Activated CD4-positive, alpha-beta memory T cell treated with anti-CD3 and anti-CD28 coated beads, Interleukin-2, amount 10 ng/mL, durations not matched to agents 7 days and 5 days (primary cell): ENCODE results near the gene PIK3R1. TPM values are rescaled to one million over a fixed set of nuclear protein-coding genes. Genes with fewer than 3 reads are reported as not detected.

Source experiments
- CTCF ChIA-PET: fragments of 350-600 bp; sonication (Branson Sonifier 250); formaldehyde crosslinking; loops from one replicate; lab custom pipeline; 2021; ENCODE audit warnings: antibody characterized with exemption, inconsistent platforms; lab: Charles Lee
- POLR2A ChIA-PET: fragments of 350-600 bp; sonication (Branson Sonifier 250); formaldehyde crosslinking; loops from one replicate; lab custom pipeline; 2021; ENCODE audit warnings: antibody characterized with exemption; lab: Charles Lee
- DNase-seq: peaks from one replicate; pipeline ENCODE4 v3.0.0-alpha.2; 2020
- H3K27ac Mint-ChIP-seq: one replicate; pipeline ENCODE4 v1.8.0; 2021; ENCODE audit warnings: mild to moderate bottlenecking, mixed read lengths
- H3K27me3 Mint-ChIP-seq: one replicate; pipeline ENCODE4 v1.8.0; 2021; ENCODE audit warnings: mixed read lengths
- H3K36me3 Mint-ChIP-seq: one replicate; pipeline ENCODE4 v1.8.0; 2021; ENCODE audit warnings: low read depth, mixed read lengths
- H3K4me1 Mint-ChIP-seq: one replicate; pipeline ENCODE4 v1.8.0; 2021; ENCODE audit warnings: mixed read lengths
- H3K4me3 Mint-ChIP-seq: one replicate; pipeline ENCODE4 v1.8.0; 2021; ENCODE audit warnings: mild to moderate bottlenecking, mixed read lengths
- H3K9me3 Mint-ChIP-seq: one replicate; pipeline ENCODE4 v1.8.0; 2021; ENCODE audit warnings: mixed read lengths
- total RNA-seq, 2 experiments: library from RNA; stranded (reverse); gene quantifications; one replicate each; pipeline ENCODE4 v1.2.3, GENCODE V29; 2021

PIK3R1 gene
- total RNA-seq, 2 experiments from 2014 or later = 83.1 to 86.4 TPM

DNA sequence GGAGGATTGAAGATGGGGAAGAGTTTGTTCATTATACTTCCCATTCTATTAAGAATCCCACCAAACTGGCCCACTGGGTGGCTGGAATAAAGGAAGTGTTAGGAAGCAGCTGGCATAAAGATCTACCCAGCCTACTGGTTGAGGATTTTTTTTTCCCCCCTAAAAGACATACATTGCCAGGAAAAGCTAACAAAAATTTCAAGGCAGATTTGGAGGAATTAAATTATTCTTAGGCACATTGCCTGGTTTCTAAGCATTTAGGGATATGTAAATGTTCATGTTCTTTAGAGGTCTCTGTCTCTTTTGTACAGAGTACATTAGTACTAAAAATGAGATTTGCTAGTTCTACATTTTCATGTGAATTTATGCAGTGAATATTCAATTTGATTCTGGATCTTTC, 8.3 kb downstream of the PIK3R1 start:
- Mint-ChIP-seq H3K27me3 (no peaks in the 10 kb centered on the region), H3K4me1 (peaks cover 53% of the 10 kb centered on the region), H3K36me3 (peaks cover 63% of the 10 kb centered on the region), H3K27ac (no peak overlapping the region), H3K4me3 (no peak overlapping the region), H3K9me3 (no peaks in the 10 kb centered on the region)
- ChIA-PET POLR2A (interaction anchor here (0.6 to 1.8 kb wide), 3 partner anchors 9 to 30 kb away, joined by 3 to 6 read pairs (median 4); partner anchors contain the start of gene PIK3R1), CTCF (interaction anchor here (1.0 to 1.6 kb wide), 2 partner anchors 20 to 29 kb away, joined by 3 to 6 read pairs; no protein-coding TSS in a partner anchor)
- DNase-seq = no peak

GRCh38 chr5:68224509-68225187, 9.1 kb downstream of the PIK3R1 start:
- Mint-ChIP-seq H3K36me3 (peaks cover 66% of the 10 kb centered on the region), H3K4me3 (no peak overlapping the region), H3K27ac (no peak overlapping the region), H3K27me3 (no peaks in the 10 kb centered on the region), H3K4me1 (peaks cover 51% of the 10 kb centered on the region), H3K9me3 (no peaks in the 10 kb centered on the region)
- ChIA-PET CTCF (interaction anchor here (1.0 to 1.6 kb wide), 2 partner anchors 19 to 28 kb away, joined by 3 to 6 read pairs; no protein-coding TSS in a partner anchor), POLR2A (interaction anchor here (0.7 to 1.8 kb wide), 4 partner anchors 9 to 748 kb away, joined by 3 to 6 read pairs (median 4); partner anchors contain the start of gene PIK3R1)
- DNase-seq = no peak

- Mint-ChIP-seq H3K36me3 (peaks cover 63% of the 10 kb centered on the region), H3K4me3 (no peak overlapping the region), H3K9me3 (no peaks in the 10 kb centered on the region), H3K27me3 (no peaks in the 10 kb centered on the region), H3K4me1 (peaks cover 53% of the 10 kb centered on the region), H3K27ac (no peak overlapping the region)
- ChIA-PET CTCF (interaction anchor here (1.6 kb wide), 1 partner anchor 27 kb away, joined by 6 read pairs; no protein-coding TSS in a partner anchor), POLR2A (interaction anchor here (0.7 to 0.9 kb wide), 2 partner anchors 10 to 748 kb away, joined by 3 read pairs; partner anchors contain the start of gene PIK3R1)
- no peak for DNase-seq
Observed at GRCh38 chr5:68225188-68225910, 9.8 kb downstream of the PIK3R1 start.

DNA sequence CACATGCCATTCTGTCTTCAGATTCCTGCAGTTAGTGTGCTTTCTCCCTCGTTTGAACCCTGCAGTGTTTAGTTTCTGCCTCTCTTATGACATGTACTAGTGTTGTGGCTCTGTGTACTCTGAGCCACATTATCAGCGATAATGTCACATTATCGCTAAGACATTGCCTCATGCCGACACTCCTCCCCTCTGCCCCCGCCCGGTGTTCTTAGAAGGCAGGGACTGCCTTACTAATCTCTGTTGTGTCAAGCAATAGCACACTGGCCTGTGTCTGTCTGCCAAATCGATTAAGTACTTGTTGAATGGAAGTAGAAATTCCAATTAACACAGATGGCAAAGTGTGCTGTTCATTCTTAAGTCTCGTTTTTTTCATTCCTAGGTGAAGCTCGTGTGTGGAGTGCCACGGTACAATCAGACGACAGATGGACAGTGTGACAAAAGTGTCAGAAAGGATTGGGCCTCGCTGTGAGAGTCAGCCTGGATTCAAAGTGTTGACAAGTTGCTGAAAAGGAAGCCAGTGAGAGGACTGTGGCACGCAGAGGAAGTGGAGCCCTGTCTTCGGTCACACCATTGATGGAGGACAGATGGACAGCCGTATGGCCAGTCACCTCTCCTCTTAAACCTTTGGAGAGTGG, 10.5 kb downstream of the PIK3R1 start:
- peaks cover 56% of the 10 kb centered on the region for H3K4me1 Mint-ChIP-seq
- no peak overlapping the region for H3K27ac Mint-ChIP-seq
- H3K9me3 Mint-ChIP-seq = no peaks in the 10 kb centered on the region
- no peak overlapping the region for H3K4me3 Mint-ChIP-seq
- no peaks in the 10 kb centered on the region for H3K27me3 Mint-ChIP-seq
- H3K36me3 Mint-ChIP-seq = peaks cover 63% of the 10 kb centered on the region
- CTCF ChIA-PET = no interaction called here
- DNase-seq = no peak
- POLR2A ChIA-PET = interaction anchor here (1.9 kb wide), 1 partner anchor 13 kb away, joined by 4 read pairs; no protein-coding TSS in a partner anchor

- DNase-seq = no peak
- no peak overlapping the region for H3K27ac Mint-ChIP-seq
- H3K9me3 Mint-ChIP-seq = no peaks in the 10 kb centered on the region
- no peak overlapping the region for H3K4me3 Mint-ChIP-seq
- peaks cover 59% of the 10 kb centered on the region for H3K4me1 Mint-ChIP-seq
- POLR2A ChIA-PET = interaction anchor here (1.9 kb wide), 1 partner anchor 12 kb away, joined by 4 read pairs; no protein-coding TSS in a partner anchor
- CTCF ChIA-PET = no interaction called here
- no peaks in the 10 kb centered on the region for H3K27me3 Mint-ChIP-seq
- peaks cover 57% of the 10 kb centered on the region for H3K36me3 Mint-ChIP-seq
Observed at GRCh38 chr5:68226546-68227073, 11.1 kb downstream of the PIK3R1 start.

- H3K27ac Mint-ChIP-seq = no peak overlapping the region
- H3K9me3 Mint-ChIP-seq = no peaks in the 10 kb centered on the region
- DNase-seq = no peak
- POLR2A ChIA-PET = interaction anchor here (0.9 to 1.9 kb wide), 2 partner anchors 10 to 11 kb away, joined by 4 to 5 read pairs; no protein-coding TSS in a partner anchor
- H3K4me1 Mint-ChIP-seq = peaks cover 62% of the 10 kb centered on the region
- no peaks in the 10 kb centered on the region for H3K27me3 Mint-ChIP-seq
- CTCF ChIA-PET = no interaction called here
- H3K36me3 Mint-ChIP-seq = peaks cover 53% of the 10 kb centered on the region
- no peak overlapping the region for H3K4me3 Mint-ChIP-seq
Observed at GRCh38 chr5:68227532-68228160, 12.1 kb downstream of the PIK3R1 start.

DNA sequence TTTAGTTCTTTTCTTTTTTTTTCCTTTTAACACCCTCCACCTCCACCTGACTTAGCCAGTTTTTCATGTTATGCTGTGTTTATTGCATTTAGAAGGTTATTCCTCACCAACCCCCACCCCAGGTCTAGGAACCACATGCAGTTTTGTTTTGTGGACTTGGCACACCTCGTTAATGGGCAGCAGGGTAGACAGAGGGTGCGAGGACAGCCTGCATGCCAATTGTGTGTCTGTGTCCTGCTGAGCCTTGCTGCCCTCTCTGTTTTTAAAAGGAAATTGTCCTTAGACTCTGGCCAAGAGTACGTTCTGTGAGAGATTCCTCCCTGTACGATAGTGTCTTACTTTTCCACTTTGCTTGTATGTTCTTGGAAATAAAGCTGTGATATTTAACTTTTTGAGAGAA, 13.9 kb downstream of the PIK3R1 start:
- Mint-ChIP-seq H3K36me3 (peaks cover 50% of the 10 kb centered on the region), H3K4me3 (no peak overlapping the region), H3K4me1 (peaks cover 56% of the 10 kb centered on the region), H3K9me3 (no peaks in the 10 kb centered on the region), H3K27me3 (no peaks in the 10 kb centered on the region), H3K27ac (no peak overlapping the region)
- ChIA-PET POLR2A (interaction anchor here (1.3 kb wide), 1 partner anchor 23 kb away, joined by 3 read pairs; no protein-coding TSS in a partner anchor), CTCF (interaction anchor here (1.8 kb wide), 1 partner anchor 13 kb away, joined by 6 read pairs; no protein-coding TSS in a partner anchor)
- no peak for DNase-seq

- ChIA-PET CTCF (interaction anchor here (0.6 to 1.8 kb wide), 2 partner anchors 14 to 16 kb away, joined by 3 to 6 read pairs; no protein-coding TSS in a partner anchor), POLR2A (interaction anchor here (1.2 to 1.3 kb wide), 2 partner anchors 14 to 22 kb away, joined by 3 to 9 read pairs; partner anchors contain the start of gene PIK3R1)
- no peak for DNase-seq
- Mint-ChIP-seq H3K4me3 (no peak overlapping the region), H3K9me3 (no peaks in the 10 kb centered on the region), H3K36me3 (peaks cover 43% of the 10 kb centered on the region), H3K27me3 (no peaks in the 10 kb centered on the region), H3K27ac (no peak overlapping the region), H3K4me1 (peaks cover 49% of the 10 kb centered on the region)
Observed at GRCh38 chr5:68230285-68230684, 14.7 kb downstream of the PIK3R1 start.

DNA sequence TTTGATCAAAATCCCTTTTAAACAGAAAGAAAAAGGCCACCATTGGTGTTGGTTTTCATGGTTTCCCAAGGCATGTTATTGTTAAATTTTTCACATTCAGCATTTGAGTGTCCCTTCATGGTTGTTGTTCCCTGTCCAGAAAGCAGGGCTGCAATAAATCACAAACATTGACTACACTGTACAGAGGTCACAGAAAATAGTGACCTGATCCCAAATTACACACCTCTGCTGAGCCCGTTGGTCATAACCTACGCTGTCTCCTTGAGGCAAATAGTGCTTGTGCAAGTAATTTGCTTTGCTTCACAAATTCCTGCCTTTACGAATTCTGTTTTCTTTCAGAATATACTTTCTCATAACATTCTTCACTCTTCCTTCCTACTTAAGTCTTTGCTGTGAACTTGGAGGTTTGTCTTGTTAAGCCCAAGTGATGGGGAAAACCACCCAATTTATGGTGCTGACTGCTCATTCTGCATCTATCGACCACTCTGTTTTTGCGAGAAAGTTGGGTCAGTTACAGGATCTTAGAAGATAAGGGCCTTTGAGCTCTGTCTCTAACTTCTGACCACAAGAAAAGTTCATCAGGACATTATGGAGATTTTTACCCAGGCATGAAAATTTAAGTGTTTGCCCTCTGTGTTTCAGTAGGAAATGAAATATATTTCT, 16.0 kb downstream of the PIK3R1 start:
- H3K36me3 Mint-ChIP-seq = peaks cover 31% of the 10 kb centered on the region
- no peaks in the 10 kb centered on the region for H3K9me3 Mint-ChIP-seq
- H3K27me3 Mint-ChIP-seq = no peaks in the 10 kb centered on the region
- no peak overlapping the region for H3K27ac Mint-ChIP-seq
- H3K4me3 Mint-ChIP-seq = no peak overlapping the region
- DNase-seq = no peak
- peaks cover 38% of the 10 kb centered on the region for H3K4me1 Mint-ChIP-seq
- ChIA-PET POLR2A (interaction anchor here (1.1 kb wide), 1 partner anchor 15 kb away, joined by 4 read pairs; no protein-coding TSS in a partner anchor), CTCF (no interaction called here)

DNA sequence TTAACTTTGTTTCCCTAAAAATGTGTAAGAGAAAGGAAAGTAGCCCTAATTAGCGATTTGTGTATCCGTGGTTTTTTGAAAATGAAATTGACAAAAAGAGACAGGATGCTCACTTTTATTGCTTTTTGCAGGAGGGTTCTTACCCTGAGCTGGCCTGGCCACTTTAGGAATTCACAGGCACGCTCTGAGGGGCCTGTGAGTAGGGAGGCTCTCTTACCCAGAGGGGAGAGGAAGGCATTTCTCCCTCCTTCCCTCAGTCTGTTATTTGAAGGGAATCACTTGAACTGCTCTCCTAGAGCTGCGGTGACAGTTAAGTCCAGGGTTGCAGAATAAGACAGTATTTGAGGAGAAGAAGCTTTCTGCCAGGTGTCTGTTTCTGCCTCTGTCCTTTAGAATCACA, 16.7 kb downstream of the PIK3R1 start:
- H3K4me1 Mint-ChIP-seq = peaks cover 39% of the 10 kb centered on the region
- H3K4me3 Mint-ChIP-seq = no peak overlapping the region
- no peaks in the 10 kb centered on the region for H3K9me3 Mint-ChIP-seq
- H3K27ac Mint-ChIP-seq = no peak overlapping the region
- H3K36me3 Mint-ChIP-seq = peaks cover 23% of the 10 kb centered on the region
- ChIA-PET POLR2A (interaction anchor here (1.1 kb wide), 1 partner anchor 16 kb away, joined by 4 read pairs; no protein-coding TSS in a partner anchor), CTCF (no interaction called here)
- no peaks in the 10 kb centered on the region for H3K27me3 Mint-ChIP-seq
- no peak for DNase-seq

DNA sequence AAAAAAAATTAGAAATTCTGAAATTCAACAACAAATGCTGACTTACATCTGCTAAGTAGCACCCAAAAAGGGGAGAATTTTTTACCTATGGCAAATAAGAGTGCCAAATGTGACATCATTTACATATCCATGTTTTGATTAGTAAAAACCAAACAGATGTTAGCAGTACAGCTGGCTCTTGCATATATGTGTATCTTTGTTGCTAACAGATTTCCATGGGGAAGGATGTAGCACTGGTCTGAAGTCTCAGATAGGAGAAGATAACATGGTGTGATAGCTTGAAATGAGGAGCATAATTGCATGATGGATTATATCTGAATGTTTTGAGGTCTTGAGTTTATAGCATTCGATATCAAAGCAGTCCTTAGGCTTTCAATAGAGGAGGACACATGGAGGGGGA, 17.5 kb downstream of the PIK3R1 start:
- Mint-ChIP-seq H3K4me3 (no peak overlapping the region), H3K27me3 (no peaks in the 10 kb centered on the region), H3K4me1 (peaks cover 38% of the 10 kb centered on the region), H3K27ac (no peak overlapping the region), H3K36me3 (peaks cover 15% of the 10 kb centered on the region), H3K9me3 (no peaks in the 10 kb centered on the region)
- ChIA-PET CTCF (no interaction called here), POLR2A (no interaction called here)
- DNase-seq = no peak
